Measurements from ENCODE around the gene NOL9. TPM values are rescaled to one million over a fixed set of nuclear protein-coding genes. Genes with fewer than 3 reads are reported as not detected.

The NOL9 gene
- total RNA-seq, 4 donors from 2014 or later: 18.2 to 45.2 (median 24.7) TPM

GRCh38 chr1:6508154-6508815, 46.0 kb downstream of the NOL9 start:
- DNase-seq (ENCODE audit: low spot score) (no peak), ATAC-seq (ENCODE audit: low FRiP score) (no peak)
- TF ChIP-seq CTCF (IDR thresholded peaks at IDR 0.05): no peak

- TF ChIP-seq CTCF (IDR thresholded peaks at IDR 0.05): no peak
- no peak for DNase-seq (ENCODE audit: low spot score)
- ATAC-seq (ENCODE audit: low FRiP score): no peak
Measured at GRCh38 chr1:6507461-6507911, 46.8 kb downstream of the NOL9 start.

- ATAC-seq (ENCODE audit: low FRiP score): no peak
Measured at GRCh38 chr1:6507037-6507428, 47.3 kb downstream of the NOL9 start.

GRCh38 chr1:6506210-6507036, 47.9 kb downstream of the NOL9 start:
- no peak for DNase-seq (ENCODE audit: low spot score)
- ATAC-seq (ENCODE audit: low FRiP score): no peak
- no peak for TF ChIP-seq CTCF (IDR thresholded peaks at IDR 0.05)

More at GRCh38 chr1:6507037-6507428, 47.3 kb downstream of the NOL9 start:
- no peak for TF ChIP-seq CTCF (IDR thresholded peaks at IDR 0.05)
- no peak for DNase-seq (ENCODE audit: low spot score)

GRCh38 chr1:6505367-6506209, 48.7 kb downstream of the NOL9 start:
- DNase-seq (ENCODE audit: low spot score) (no peak), ATAC-seq (ENCODE audit: low FRiP score) (no peak)
- TF ChIP-seq CTCF (IDR thresholded peaks at IDR 0.05): no peak

GRCh38 chr1:6504887-6505286, 49.4 kb downstream of the NOL9 start:
- no peak for TF ChIP-seq CTCF (IDR thresholded peaks at IDR 0.05)
- DNase-seq (ENCODE audit: low spot score) (no peak), ATAC-seq (ENCODE audit: low FRiP score) (no peak)

Measured in omental fat pad (tissue), 4 donors.